GM19328 (cell line): Measurements from ENCODE around the gene QTRT2.

Experiments
- ATAC-seq: cut with Tn5 transposase; IDR thresholded peaks from one replicate; pipeline ENCODE4 v1.9.1; 2021; ENCODE audit warnings: mild to moderate bottlenecking, moderate library complexity; ENCODE audit not compliant: unreplicated experiment

The QTRT2 gene

DNA sequence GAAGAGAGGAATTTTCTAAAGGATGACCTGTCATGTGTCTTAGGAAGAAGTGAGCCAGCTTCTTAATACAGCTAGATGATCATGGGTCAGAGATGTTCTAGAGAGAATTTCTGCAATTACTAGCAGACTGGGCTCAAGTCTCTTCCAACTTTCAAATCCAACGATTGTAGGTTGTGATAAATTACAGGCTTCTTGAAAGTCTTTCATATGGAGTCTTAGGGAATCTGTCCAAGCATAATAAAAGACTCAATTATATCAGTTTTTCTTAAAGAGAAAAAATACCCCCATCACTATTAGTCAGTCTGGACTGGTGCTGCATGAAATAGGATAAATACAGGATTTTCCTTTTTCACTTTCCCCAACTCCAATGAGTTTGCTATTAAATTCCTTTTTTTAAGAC is 63.2 kb downstream of the QTRT2 start:
- no peak for ATAC-seq

DNA sequence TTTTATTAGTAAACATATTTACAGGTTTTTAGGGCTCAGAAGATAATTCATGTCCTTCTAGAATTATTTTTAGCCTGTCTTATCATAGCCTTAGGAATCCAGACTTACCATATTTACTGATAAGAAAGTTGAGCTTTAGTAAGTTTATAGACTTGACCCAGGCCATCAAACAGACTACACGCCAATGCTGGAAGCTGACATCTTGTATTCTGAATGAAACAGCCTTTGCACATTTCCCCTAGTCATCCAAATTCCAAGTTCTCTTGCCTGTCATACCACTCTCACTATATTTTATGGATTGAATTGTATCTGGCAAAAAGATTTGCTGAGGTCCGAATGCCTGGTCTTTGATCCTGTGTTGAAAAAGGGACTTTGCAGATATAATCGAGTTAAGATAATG is 63.7 kb downstream of the QTRT2 start:
- ATAC-seq = no peak

DNA sequence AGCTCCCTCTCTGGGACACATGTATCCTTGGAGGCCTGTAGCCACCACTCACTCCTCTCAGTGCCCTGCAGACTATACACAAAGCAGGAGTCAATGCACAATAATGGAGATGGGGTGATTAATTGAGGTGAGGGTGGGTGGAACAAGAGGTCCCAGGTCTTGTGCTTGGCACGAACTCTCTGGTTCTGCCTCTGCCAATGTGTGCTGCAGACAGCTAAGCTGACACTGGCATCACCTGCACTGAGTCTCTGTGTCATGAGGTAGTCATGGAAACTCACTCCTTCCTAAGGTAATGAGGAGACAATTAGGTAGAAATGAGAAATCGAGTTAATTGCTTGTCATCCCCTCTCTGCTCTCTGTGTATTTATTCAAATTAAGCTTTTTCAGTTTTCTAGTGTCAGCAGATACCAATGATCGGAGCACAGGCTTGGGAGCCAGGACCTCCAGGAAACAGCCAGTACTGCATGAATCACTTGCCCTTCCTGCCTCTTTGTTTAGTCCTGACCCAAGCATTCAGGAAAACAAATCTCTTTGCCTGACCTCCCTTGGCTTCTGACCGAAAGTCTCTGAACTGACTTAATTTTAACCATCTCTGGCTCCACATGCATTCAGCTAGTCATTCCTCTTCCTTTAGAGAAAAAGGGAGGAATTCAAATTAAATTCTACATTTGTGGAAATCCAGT is 65.6 kb downstream of the QTRT2 start:
- no peak for ATAC-seq

DNA sequence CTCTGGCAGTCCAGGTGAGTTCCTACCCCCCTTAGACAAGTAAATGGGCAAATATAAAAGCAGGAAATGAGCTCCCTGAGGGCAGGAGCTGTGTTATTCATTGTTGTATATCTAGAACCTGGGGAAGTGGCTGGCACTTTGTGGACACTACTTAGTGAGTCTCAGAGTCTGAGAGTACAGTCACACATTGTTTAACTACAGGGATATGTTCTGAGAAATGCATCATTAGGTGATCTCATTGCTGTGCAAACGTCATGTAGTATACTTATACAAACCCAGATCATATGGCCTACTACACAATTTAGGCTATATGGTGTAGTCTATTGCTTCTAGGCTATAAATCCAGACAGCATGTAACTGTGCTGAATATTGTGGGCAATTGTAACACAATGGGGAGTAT is 69.9 kb downstream of the QTRT2 start:
- ATAC-seq = no peak

DNA sequence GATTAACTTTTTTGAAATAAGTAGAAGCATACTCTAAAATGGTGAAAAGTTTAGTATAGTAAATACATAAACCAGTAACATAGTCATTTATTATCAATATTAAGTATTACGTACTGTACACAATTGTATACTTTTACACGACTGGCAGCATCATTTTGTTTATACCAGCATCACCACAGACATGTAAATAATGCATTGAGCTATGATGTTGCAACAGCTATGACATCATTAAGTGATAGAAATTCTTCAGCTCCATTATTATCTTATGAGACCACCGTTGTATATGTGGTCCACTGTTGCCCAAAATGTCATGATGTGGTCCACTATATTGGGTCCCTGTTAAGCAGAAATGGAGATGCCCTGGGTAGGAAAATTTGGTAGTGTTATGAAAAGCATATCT is 71.0 kb downstream of the QTRT2 start:
- no peak for ATAC-seq

DNA sequence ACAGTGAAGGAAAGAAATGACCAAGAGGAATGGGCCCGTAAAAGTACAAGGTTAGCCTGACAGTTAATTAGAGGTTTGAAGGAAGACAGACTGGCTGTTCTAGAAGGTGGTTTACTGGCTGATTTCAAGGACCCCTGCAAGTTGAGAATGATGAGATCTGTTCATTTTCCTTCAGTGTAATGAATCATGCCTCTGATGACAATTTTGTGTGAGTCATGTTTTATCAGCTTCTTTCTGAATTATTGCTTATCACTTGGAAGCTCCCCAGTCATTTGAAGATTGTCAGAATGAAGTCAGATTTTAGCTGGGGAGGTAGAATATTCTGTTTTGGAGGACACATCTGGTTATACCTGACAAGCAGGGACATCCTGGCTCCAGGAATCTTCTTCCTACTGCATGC is 71.7 kb downstream of the QTRT2 start:
- no peak for ATAC-seq

DNA sequence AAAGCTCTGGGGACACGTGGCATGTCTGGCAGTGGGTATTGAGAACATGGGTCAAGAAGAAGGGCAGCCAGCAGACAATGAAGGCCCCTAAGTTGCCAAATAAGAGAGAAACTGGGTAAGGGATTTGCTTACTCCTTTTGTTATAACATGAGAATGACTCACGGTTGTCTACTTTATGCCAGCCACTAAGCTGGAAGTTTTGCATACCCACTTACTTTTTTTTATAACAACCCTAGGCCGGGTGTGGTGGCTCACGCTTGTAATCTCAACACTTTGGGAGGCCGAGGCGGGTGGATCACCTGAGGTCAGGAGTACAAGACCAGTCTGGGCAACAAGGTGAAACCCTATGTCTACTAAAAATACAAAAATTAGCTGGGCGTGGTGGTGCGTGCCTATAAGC is 72.3 kb downstream of the QTRT2 start:
- no peak for ATAC-seq

DNA sequence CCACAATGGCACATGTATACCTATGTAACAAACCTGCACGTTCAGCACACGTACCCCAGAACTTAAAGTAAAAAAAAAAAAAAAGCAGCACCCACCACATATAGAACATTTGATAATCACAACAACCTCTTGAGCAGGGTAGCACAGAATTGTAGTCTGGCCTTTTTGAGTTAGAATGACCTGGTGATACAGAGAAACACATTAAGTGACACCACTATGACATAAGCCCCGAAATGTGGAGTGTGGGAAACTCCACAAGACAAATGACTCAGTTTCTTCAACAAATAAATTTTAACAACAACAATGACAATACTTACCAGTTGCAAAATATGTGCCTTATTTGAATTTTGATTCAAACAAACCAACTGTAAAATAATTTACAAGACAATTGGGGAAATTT is 76.0 kb downstream of the QTRT2 start:
- ATAC-seq = no peak

DNA sequence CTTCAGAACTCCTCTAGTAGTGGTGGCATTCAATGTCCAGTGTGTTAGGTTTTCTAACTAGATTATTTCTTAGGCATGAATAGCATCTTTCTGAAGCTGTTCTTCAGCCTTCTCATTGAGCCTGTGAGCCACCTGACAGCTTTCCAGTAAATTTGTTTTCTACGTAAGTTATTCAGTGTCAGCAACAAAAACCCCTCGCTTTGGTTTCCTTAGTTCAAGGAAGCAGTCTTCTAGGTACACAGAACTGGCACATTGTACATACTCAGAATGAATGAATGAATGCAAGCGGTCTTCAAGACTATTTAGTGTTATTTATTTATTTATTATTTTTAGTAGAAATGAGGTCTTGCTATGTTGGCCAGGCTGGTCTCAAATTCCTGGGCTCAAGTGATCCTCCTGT is 77.4 kb downstream of the QTRT2 start:
- ATAC-seq = no peak
